ENCODE data around the gene ZNRF3.
"Not testable (repeated sequence)": the region's sequence is repeated elsewhere in the genome, so short reads cannot be mapped to it uniquely, and the experiment has no call there.

Gene ZNRF3

DNA sequence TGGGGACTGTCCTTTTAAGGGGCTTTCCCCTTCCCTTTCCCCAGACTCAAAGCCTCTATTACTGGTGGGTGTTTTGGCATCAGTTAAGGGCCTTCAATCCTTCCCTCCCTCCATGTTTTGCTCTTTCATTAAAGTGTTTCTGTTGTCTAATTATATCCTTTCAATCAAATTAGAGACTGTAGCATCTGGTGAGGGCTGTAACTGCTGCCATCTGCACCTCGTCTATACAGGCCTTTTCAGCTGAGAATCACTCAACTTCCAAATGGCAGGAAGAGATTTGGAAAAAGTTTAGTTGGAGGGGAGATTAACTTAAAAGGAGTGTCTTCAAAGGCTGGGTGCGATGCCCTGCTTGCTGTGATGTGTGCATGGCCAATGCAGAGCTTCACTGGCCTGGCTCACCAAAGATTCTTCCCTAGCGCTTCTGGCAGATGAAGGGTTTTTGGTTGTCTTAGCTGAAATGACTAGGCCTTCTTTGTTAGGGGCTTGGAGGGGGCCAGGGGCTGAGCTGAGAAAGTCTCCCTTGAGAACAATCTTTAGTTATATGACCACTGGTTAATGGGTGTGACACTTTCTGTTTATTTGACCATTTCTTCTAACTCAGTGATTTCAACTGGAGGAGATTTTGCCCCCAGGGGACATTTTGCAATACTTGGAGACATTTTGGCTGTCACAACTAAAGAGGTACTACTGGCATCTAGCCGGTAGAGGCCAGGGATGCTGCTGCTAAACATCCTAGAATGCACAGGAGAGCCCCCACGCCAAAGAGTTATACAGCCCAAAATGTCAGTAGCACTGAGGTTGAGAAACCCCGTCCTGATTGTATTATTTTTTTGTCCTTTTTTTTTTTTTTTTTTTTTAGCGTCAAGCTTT, 197.0 kb downstream of the ZNRF3 start:
- DNase-seq: peak; percentile 81 to 95
- Histone ChIP-seq H3K36me3 (ENCODE audit: control insufficient read depth in 1 of 2, insufficient read depth in 2 of 2, low read length in 2 of 2) (no peaks in the 10 kb centered on the region), H3K27me3 (ENCODE audit: insufficient read depth, low read length) (no peaks in the 10 kb centered on the region), H3K4me1 (ENCODE audit: control insufficient read depth in 1 of 2, insufficient read depth in 2 of 2, low read length in 2 of 2) (peaks cover 0 to 3% of the 10 kb centered on the region in 2 experiments), H2AFZ (ENCODE audit: insufficient read depth, low read length, poor library complexity) (no peak overlapping the region), H2BK5ac (ENCODE audit: low read depth, low read length, poor library complexity) (no peak overlapping the region), H3K14ac (ENCODE audit: low read length) (no peak overlapping the region), H3K27ac (ENCODE audit: low read depth, low read length) (no peak overlapping the region), H3K18ac (ENCODE audit: low read length) (no peak overlapping the region), H2AK5ac (ENCODE audit: low read length) (no peak overlapping the region), H4K12ac (ENCODE audit: low read depth, low read length) (no peak overlapping the region), H3K9me3 (ENCODE audit: insufficient read depth, low read depth, low read length) (no peaks in the 10 kb centered on the region), H3K4me3 (ENCODE audit: low read depth, low read length) (no peak overlapping the region), H3K4ac (ENCODE audit: low read depth, low read length) (no peak overlapping the region), H4K91ac (ENCODE audit: low read depth, low read length) (no peak overlapping the region), H3K9ac (ENCODE audit: low read length) (no peak overlapping the region), H2BK120ac (ENCODE audit: insufficient read depth, low read length, poor library complexity) (no peak overlapping the region), H3K23ac (ENCODE audit: low read length) (no peak overlapping the region), H3K4me2 (ENCODE audit: low read length) (no peak overlapping the region), H3K79me2 (ENCODE audit: control insufficient read depth, insufficient read depth, low read length, poor library complexity) (no peaks in the 10 kb centered on the region), H2BK12ac (ENCODE audit: low read length) (no peak overlapping the region), H3K79me1 (ENCODE audit: low read length) (no peaks in the 10 kb centered on the region), H4K8ac (ENCODE audit: low read depth, low read length) (no peak overlapping the region)
- no CpG with 5 or more reads among the region's 7 CpGs for WGBS (ENCODE audit: extremely low coverage, insufficient coverage, insufficient read length)

DNA sequence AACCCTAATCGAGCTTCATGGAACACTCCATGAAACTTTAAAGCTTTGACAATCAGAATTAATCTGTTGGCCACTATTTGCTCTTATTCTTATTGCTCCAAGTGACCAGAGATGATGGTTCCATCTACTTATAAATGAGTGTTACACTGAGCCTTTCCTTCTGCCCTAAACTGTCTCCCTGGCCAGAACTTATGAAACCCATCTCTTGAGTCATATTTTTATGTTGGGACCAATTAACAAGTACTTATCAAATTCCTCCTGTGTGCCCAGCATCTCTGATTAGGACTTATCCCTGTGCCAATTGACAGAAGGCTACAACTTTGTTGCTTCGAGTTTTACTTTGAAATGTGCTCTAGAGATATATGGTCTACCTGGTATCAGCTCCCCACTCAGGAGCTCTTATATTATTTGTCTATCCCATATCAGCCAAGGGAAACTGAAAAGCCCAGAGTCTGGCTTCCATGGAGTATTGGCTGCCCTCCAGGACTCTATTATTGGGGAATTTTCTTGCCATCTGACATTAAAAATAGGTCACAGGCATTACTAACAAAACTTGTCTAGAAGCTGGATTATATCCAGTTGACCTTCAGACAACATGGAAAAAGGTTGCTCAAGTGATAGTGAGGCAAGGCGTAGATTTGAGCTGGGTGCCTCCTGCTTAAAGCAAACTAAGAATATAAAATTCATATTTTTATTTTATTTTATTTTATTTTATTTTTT, 198.3 kb downstream of the ZNRF3 start:
- Histone ChIP-seq H2BK120ac (ENCODE audit: insufficient read depth, low read length, poor library complexity) (no peak overlapping the region), H4K12ac (ENCODE audit: low read depth, low read length) (no peak overlapping the region), H3K36me3 (ENCODE audit: control insufficient read depth in 1 of 2, insufficient read depth in 2 of 2, low read length in 2 of 2) (no peaks in the 10 kb centered on the region), H3K14ac (ENCODE audit: low read length) (no peak overlapping the region), H2BK12ac (ENCODE audit: low read length) (no peak overlapping the region), H4K91ac (ENCODE audit: low read depth, low read length) (no peak overlapping the region), H3K4ac (ENCODE audit: low read depth, low read length) (no peak overlapping the region), H4K8ac (ENCODE audit: low read depth, low read length) (no peak overlapping the region), H3K23ac (ENCODE audit: low read length) (no peak overlapping the region), H3K27ac (ENCODE audit: low read depth, low read length) (no peak overlapping the region), H2AK5ac (ENCODE audit: low read length) (no peak overlapping the region), H3K9ac (ENCODE audit: low read length) (no peak overlapping the region), H2AFZ (ENCODE audit: insufficient read depth, low read length, poor library complexity) (no peak overlapping the region), H3K79me1 (ENCODE audit: low read length) (no peaks in the 10 kb centered on the region), H3K4me3 (ENCODE audit: low read depth, low read length) (no peak overlapping the region), H3K9me3 (ENCODE audit: insufficient read depth, low read depth, low read length) (no peaks in the 10 kb centered on the region), H3K79me2 (ENCODE audit: control insufficient read depth, insufficient read depth, low read length, poor library complexity) (no peaks in the 10 kb centered on the region), H3K18ac (ENCODE audit: low read length) (no peak overlapping the region), H2BK5ac (ENCODE audit: low read depth, low read length, poor library complexity) (no peak overlapping the region), H3K4me1 (ENCODE audit: control insufficient read depth in 1 of 2, insufficient read depth in 2 of 2, low read length in 2 of 2) (peaks cover 0 to 3% of the 10 kb centered on the region in 2 experiments), H3K27me3 (ENCODE audit: insufficient read depth, low read length) (no peaks in the 10 kb centered on the region), H3K4me2 (ENCODE audit: low read length) (no peak overlapping the region)
- no peak for DNase-seq
- WGBS (ENCODE audit: extremely low coverage, insufficient coverage, insufficient read length): no CpG with 5 or more reads among the region's 3 CpGs

DNA sequence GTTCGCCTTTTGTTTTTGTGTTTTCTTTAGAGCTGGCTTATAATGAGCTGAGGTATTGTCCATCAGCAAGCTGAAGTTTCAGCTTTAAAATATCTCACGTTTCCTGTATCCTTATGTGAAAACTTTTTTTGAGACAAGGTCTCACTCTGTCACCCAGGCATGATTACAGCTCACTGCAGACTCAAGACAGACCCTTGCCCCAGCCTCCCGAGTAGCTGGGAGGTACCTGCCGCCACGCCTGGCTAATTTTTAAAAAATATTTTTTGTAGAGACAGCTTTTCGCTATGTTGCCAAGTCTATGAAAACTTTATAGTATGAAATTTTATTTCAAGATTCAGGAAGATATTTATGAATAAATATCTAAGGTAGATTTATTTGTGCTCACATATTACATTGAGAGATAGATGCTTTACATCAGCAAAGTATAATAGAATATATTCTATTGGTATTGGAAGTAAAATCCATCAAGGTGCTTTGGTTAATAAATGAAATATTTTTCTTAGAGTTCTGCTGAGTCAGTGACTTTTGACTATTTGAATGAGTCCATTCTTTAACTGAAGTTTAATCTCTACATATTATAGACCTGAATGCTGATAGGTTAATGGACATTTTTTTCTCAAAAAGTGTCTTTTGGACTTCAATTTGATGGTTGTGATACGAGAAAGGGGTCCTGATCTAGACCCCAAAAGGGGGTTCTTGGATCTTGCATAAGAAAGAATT, 199.6 kb downstream of the ZNRF3 start:
- Histone ChIP-seq H2BK12ac (ENCODE audit: low read length) (no peak overlapping the region), H3K36me3 (ENCODE audit: control insufficient read depth in 1 of 2, insufficient read depth in 2 of 2, low read length in 2 of 2) (no peaks in the 10 kb centered on the region), H3K79me1 (ENCODE audit: low read length) (no peaks in the 10 kb centered on the region), H4K12ac (ENCODE audit: low read depth, low read length) (no peak overlapping the region), H2AFZ (ENCODE audit: insufficient read depth, low read length, poor library complexity) (no peak overlapping the region), H3K27me3 (ENCODE audit: insufficient read depth, low read length) (no peaks in the 10 kb centered on the region), H3K27ac (ENCODE audit: low read depth, low read length) (no peak overlapping the region), H3K9ac (ENCODE audit: low read length) (no peak overlapping the region), H3K23ac (ENCODE audit: low read length) (no peak overlapping the region), H3K4ac (ENCODE audit: low read depth, low read length) (no peak overlapping the region), H3K18ac (ENCODE audit: low read length) (no peak overlapping the region), H3K9me3 (ENCODE audit: insufficient read depth, low read depth, low read length) (no peaks in the 10 kb centered on the region), H3K4me1 (ENCODE audit: control insufficient read depth in 1 of 2, insufficient read depth in 2 of 2, low read length in 2 of 2) (peaks cover 0 to 3% of the 10 kb centered on the region in 2 experiments), H3K14ac (ENCODE audit: low read length) (no peak overlapping the region), H2AK5ac (ENCODE audit: low read length) (no peak overlapping the region), H2BK5ac (ENCODE audit: low read depth, low read length, poor library complexity) (no peak overlapping the region), H3K4me2 (ENCODE audit: low read length) (no peak overlapping the region), H4K8ac (ENCODE audit: low read depth, low read length) (no peak overlapping the region), H3K4me3 (ENCODE audit: low read depth, low read length) (no peak overlapping the region), H4K91ac (ENCODE audit: low read depth, low read length) (no peak overlapping the region), H3K79me2 (ENCODE audit: control insufficient read depth, insufficient read depth, low read length, poor library complexity) (no peaks in the 10 kb centered on the region), H2BK120ac (ENCODE audit: insufficient read depth, low read length, poor library complexity) (no peak overlapping the region)
- WGBS (ENCODE audit: extremely low coverage, insufficient coverage, insufficient read length): no CpG with 5 or more reads among the region's 7 CpGs
- no peak for DNase-seq

DNA sequence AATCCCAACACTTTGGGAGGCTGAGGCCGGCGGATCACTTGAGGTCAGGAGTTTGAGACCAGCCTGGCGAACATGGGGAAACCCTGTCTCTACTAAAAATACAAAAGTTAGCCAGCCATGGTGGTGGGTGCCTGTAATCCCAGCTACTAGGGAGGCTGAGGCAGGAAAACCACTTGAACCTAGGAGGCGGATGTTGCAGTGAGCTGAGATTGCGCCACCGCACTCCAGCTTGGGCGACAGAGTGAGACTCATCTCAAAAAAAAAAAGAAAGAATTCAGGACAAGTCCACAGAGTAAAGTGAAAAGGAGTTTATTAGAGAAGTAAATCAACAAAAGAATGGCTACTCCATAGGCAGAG, 200.2 kb downstream of the ZNRF3 start:
- not testable (repeated sequence) for H3K4me2 ChIP-seq (ENCODE audit: low read length); H3K36me3 ChIP-seq (ENCODE audit: control insufficient read depth in 1 of 2, insufficient read depth in 2 of 2, low read length in 2 of 2); H3K4me3 ChIP-seq (ENCODE audit: low read depth, low read length); H2AFZ ChIP-seq (ENCODE audit: insufficient read depth, low read length, poor library complexity); H3K18ac ChIP-seq (ENCODE audit: low read length); H2BK12ac ChIP-seq (ENCODE audit: low read length); H3K27me3 ChIP-seq (ENCODE audit: insufficient read depth, low read length); H2AK5ac ChIP-seq (ENCODE audit: low read length); DNase-seq; H4K91ac ChIP-seq (ENCODE audit: low read depth, low read length); H2BK120ac ChIP-seq (ENCODE audit: insufficient read depth, low read length, poor library complexity); H3K9ac ChIP-seq (ENCODE audit: low read length); H4K12ac ChIP-seq (ENCODE audit: low read depth, low read length); H3K79me1 ChIP-seq (ENCODE audit: low read length); H3K9me3 ChIP-seq (ENCODE audit: insufficient read depth, low read depth, low read length); H3K27ac ChIP-seq (ENCODE audit: low read depth, low read length); H4K8ac ChIP-seq (ENCODE audit: low read depth, low read length); H3K23ac ChIP-seq (ENCODE audit: low read length); H3K4me1 ChIP-seq (ENCODE audit: control insufficient read depth in 1 of 2, insufficient read depth in 2 of 2, low read length in 2 of 2); H3K4ac ChIP-seq (ENCODE audit: low read depth, low read length); H2BK5ac ChIP-seq (ENCODE audit: low read depth, low read length, poor library complexity); H3K14ac ChIP-seq (ENCODE audit: low read length); H3K79me2 ChIP-seq (ENCODE audit: control insufficient read depth, insufficient read depth, low read length, poor library complexity)
- no CpG with 5 or more reads among the region's 7 CpGs for WGBS (ENCODE audit: extremely low coverage, insufficient coverage, insufficient read length)
